ENCODE data around the gene BCAS1.
A peak's percentile ranks its signal among the peaks of the same experiment; 100 is the strongest.

The BCAS1 gene, protein sequence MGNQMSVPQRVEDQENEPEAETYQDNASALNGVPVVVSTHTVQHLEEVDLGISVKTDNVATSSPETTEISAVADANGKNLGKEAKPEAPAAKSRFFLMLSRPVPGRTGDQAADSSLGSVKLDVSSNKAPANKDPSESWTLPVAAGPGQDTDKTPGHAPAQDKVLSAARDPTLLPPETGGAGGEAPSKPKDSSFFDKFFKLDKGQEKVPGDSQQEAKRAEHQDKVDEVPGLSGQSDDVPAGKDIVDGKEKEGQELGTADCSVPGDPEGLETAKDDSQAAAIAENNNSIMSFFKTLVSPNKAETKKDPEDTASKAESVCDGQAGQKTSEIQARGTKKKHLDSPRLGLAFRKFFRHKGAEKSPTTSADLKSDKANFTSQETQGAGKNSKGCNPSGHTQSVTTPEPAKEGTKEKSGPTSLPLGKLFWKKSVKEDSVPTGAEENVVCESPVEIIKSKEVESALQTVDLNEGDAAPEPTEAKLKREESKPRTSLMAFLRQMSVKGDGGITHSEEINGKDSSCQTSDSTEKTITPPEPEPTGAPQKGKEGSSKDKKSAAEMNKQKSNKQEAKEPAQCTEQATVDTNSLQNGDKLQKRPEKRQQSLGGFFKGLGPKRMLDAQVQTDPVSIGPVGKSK

DNA sequence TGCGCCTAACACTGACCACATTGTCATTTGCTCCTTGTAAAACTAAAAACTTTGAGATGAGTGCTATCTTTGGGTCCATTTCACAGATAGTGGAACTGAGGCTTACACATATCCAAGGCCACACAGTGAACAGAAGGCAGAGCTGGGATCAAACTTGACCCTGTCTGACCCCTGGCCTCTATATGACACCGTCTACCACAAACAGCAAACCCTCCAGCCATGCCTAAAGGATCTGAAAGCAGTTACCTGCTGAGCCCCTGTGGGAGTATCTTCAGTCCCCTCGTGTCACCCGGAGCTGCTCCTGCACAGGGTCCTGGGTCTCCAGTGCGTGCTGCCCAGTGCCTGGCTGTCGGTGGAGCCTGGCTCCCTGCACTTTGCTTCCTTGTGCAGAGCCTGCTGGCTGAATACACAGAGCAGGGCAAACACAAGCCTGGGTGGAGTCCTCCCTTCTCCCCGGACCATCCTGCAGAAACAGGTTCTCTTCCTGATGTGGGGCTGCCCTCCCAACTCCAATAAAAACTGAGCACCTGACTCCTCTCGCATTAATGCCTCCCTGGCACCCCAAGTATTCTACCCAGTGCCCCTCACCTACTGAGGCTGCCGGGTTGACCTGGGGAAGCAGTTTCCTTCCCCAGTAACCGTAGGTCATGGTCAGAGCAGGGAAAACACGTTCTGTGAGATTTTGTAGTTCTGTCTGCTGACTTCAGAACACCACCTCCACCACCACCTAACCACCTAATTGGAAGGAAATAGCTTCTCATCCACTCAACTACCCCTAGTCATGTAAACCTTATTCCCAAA lies at the start of gene BCAS1:
TSS of gene BCAS1 (minus strand) at position 408 of the 801 bp plus-strand sequence. CDS start 11,876 bp downstream, outside the sequence.
- TF ChIP-seq, protein P1, sequence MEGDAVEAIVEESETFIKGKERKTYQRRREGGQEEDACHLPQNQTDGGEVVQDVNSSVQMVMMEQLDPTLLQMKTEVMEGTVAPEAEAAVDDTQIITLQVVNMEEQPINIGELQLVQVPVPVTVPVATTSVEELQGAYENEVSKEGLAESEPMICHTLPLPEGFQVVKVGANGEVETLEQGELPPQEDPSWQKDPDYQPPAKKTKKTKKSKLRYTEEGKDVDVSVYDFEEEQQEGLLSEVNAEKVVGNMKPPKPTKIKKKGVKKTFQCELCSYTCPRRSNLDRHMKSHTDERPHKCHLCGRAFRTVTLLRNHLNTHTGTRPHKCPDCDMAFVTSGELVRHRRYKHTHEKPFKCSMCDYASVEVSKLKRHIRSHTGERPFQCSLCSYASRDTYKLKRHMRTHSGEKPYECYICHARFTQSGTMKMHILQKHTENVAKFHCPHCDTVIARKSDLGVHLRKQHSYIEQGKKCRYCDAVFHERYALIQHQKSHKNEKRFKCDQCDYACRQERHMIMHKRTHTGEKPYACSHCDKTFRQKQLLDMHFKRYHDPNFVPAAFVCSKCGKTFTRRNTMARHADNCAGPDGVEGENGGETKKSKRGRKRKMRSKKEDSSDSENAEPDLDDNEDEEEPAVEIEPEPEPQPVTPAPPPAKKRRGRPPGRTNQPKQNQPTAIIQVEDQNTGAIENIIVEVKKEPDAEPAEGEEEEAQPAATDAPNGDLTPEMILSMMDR (IDR thresholded peaks at IDR 0.05; ENCODE audit: control insufficient read depth, extremely low read depth, insufficient read depth): no peak
- peak; percentile 64 for DNase-seq (ENCODE audit: low read depth)
- peak within 1 kb of the TSS; percentile 31 for H3K4me3 ChIP-seq (ENCODE audit: low read depth, low read length)

DNA sequence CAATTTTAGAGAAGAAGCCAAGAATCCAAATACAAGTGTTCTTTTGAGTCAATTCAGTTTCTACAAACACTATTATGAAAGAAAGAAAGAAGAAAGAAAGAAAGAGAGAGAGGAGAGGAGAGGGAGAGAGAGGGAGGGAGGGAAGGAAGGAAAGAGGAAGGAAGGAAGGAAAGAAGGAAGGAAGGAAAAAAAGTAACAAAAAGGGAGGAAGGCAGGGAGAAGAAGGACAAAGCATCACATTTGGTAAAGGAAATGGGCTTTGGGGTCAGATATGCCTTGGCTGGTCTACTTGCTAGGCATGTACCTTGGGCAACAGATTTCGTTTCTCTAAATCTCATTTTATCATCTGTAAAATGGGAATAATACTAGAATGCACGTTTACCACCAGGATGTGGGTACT lies 49.4 kb upstream of the BCAS1 start:
- H3K4me3 ChIP-seq (ENCODE audit: low read depth, low read length): no peak overlapping the region
- no peak for DNase-seq (ENCODE audit: low read depth)
- TF ChIP-seq, protein P1 (IDR thresholded peaks at IDR 0.05; ENCODE audit: control insufficient read depth, extremely low read depth, insufficient read depth): no peak

DNA sequence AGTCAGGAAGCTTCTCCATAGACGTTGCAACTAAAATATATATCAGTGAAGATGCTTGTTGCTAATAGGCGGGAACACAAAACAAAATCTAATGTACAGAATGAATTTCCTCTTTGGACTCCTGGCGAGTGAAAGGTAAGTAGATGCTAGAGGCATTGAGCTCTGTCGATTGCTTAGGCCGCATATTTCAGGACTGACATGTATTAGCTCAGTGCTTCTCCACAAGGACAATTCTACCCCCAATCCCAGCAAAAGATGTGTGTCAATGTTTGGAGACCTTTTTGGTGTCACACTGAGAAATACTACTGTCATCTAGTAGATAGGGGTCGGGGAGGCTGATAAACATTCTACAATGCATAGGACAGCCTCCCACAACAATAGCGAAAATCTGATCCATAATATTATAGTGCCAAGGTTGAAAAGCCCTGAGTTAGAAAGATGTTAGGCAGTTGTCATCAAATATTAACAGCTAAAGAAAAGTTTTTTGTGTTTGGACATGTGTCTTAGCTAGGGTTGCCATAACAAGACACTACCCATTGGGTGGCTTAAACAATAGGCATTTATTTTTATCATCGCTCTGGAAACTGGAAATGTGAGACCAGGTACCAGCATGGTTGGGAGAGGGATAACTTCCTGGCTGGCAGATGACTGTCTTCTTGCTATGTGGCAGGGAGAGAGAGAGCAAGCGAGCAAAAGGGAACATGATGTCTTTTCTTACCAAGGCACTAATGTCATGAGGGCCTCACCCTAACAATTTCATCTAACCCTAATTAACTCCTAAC lies 48.0 kb upstream of the BCAS1 start:
- no peak overlapping the region for H3K4me3 ChIP-seq (ENCODE audit: low read depth, low read length)
- no peak for DNase-seq (ENCODE audit: low read depth)
- TF ChIP-seq, protein P1 (IDR thresholded peaks at IDR 0.05; ENCODE audit: control insufficient read depth, extremely low read depth, insufficient read depth): no peak

DNA sequence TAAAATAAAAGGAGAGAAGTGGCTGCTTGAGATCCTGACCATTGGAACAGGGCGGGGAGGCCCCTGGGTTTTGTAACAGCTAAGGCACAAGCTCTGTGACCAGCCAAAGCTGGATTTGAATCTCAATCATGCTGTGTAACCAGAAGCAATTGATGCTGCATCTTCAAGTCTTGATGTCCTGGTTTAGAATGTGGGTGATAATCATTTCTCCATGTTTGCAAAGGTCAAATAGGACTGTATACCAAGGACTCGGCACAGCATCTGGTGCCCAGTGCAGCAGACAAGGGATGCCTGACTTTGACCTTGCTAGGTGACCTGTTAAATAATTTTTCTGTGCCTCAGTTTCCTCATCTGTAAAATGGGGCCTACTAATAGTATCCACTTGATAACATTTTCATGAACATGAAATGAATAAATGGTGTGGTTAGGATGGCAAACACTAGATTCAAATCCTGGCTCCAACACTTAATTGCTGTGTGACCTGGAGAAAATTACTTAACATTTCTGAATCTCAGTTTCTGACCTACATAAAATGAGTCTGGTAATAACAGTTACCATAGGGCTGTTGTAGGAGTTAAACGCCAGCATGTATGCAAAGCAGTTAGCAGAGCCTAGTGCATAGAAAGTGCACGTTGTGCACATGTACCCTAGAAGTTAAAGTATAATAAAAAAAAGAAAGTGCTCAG lies 46.3 kb upstream of the BCAS1 start:
- TF ChIP-seq, protein P1 (IDR thresholded peaks at IDR 0.05; ENCODE audit: control insufficient read depth, extremely low read depth, insufficient read depth): no peak

DNA sequence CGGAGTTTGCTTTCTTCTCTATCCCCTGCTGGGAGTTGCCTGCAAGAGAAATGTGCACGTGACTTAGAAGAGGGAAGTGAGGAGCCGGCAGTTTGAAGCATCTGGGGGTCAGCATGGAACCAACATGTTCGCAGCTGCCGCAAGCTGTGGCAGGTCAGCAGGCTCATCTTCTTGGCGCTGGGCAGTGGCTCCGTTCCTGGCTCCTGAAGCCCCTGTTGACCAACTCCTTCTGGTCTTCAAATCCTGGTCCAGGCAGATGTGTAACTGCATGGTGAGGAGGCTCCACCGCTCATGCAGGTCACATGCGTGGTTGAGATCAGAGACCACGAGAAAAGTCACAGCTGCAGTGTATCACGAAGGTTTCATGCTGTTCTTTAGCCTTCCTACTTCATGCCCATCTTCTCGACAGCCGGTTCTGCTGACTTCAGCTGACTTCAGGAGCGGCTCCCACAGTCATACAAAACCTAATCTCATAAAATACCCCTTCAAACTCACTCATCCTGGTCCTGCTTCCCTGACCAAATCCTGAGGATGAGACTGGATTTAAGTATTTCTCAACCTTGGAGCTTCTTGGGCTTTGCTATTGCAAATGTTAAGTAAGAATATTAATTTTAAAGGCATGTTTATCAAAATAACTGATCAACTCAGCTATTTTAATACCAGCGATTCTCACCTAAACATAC lies 44.9 kb upstream of the BCAS1 start:
- no peak for DNase-seq (ENCODE audit: low read depth)
- no peak overlapping the region for H3K4me3 ChIP-seq (ENCODE audit: low read depth, low read length)
- TF ChIP-seq, protein P1 (IDR thresholded peaks at IDR 0.05; ENCODE audit: control insufficient read depth, extremely low read depth, insufficient read depth): no peak

More for the DNA sequence above, 46.3 kb upstream of the BCAS1 start:
- H3K4me3 ChIP-seq (ENCODE audit: low read depth, low read length): no peak overlapping the region
- no peak for DNase-seq (ENCODE audit: low read depth)
